CD4-positive, alpha-beta T cell (primary cell): ENCODE results near the gene UBA6. TPM values are rescaled to one million over a fixed set of nuclear protein-coding genes. Genes with fewer than 3 reads are reported as not detected.

Experiments used
- ATAC-seq: fragments of 200-7000 bp; cut with Tn5 transposase; one replicate; pipeline ENCODE4 v1.10.0; 2022; ENCODE audit warnings: mild to moderate bottlenecking; ENCODE audit not compliant: poor library complexity
- CTCF ChIA-PET: fragments of 350-600 bp; sonication (Branson Sonifier 250); formaldehyde crosslinking; loops from one replicate; lab custom pipeline; 2021; ENCODE audit warnings: antibody characterized with exemption, inconsistent platforms; lab: Charles Lee
- POLR2A ChIA-PET: fragments of 350-600 bp; sonication (Branson Sonifier 250); formaldehyde crosslinking; loops from one replicate; lab custom pipeline; 2021; ENCODE audit warnings: antibody characterized with exemption, inconsistent platforms; lab: Charles Lee
- DNase-seq, 14 experiments: peaks; one replicate each; pipeline ENCODE4 v3.0.0-alpha.2; 2013 to 2020; ENCODE audit warnings: mixed read lengths in 2 of 14
- H3K27ac ChIP-seq, 2 donors: one replicate each; pipeline versions ENCODE4 v1.5.1 to v1.7.0; 2013; ENCODE audit warnings: low read length in 2 of 2, low read depth in 1 of 2, mild to moderate bottlenecking in 1 of 2
- H3K27me3 ChIP-seq, 2 experiments: 1 replicate in 1 of 2; 2 replicates in 1 of 2; pipeline versions ENCODE4 v1.6.1 to v1.7.0; 2013; ENCODE audit warnings: low read length in 2 of 2, control low read depth in 1 of 2, mild to moderate bottlenecking in 1 of 2, moderate library complexity in 1 of 2; ENCODE audit not compliant: insufficient read depth in 2 of 2, control insufficient read depth in 1 of 2
- H3K36me3 ChIP-seq: one replicate; pipeline ENCODE4 v1.6.1; 2013; ENCODE audit warnings: low read length, control low read depth; ENCODE audit not compliant: insufficient read depth
- H3K4me1 ChIP-seq: one replicate; pipeline ENCODE4 v1.6.1; 2013; ENCODE audit warnings: low read length, control low read depth; ENCODE audit not compliant: insufficient read depth
- H3K4me3 ChIP-seq: one replicate; pipeline ENCODE4 v1.5.1; 2013; ENCODE audit warnings: mild to moderate bottlenecking, low read length, moderate library complexity
- H3K9me3 ChIP-seq, 2 experiments: 1 replicate in 1 of 2; 2 replicates in 1 of 2; pipeline versions ENCODE4 v1.6.1 to v1.7.0; 2013; ENCODE audit warnings: low read length in 2 of 2, mild to moderate bottlenecking in 2 of 2, control low read depth in 1 of 2, moderate library complexity in 1 of 2; ENCODE audit not compliant: control insufficient read depth in 1 of 2, insufficient read depth in 1 of 2
- H3K27ac Mint-ChIP-seq: one replicate; pipeline ENCODE4 v1.8.0; 2020; ENCODE audit warnings: mixed read lengths
- H3K27me3 Mint-ChIP-seq: one replicate; pipeline ENCODE4 v1.8.0; 2021; ENCODE audit warnings: mixed read lengths
- H3K36me3 Mint-ChIP-seq: one replicate; pipeline ENCODE4 v1.8.0; 2021; ENCODE audit warnings: low read depth, mixed read lengths
- H3K4me1 Mint-ChIP-seq: one replicate; pipeline ENCODE4 v1.8.0; 2021; ENCODE audit warnings: low read depth, mixed read lengths
- H3K4me3 Mint-ChIP-seq: one replicate; pipeline ENCODE4 v1.8.0; 2020; ENCODE audit warnings: mild to moderate bottlenecking, mixed read lengths
- H3K9me3 Mint-ChIP-seq: one replicate; pipeline ENCODE4 v1.8.0; 2020; ENCODE audit warnings: mixed read lengths
- intact Hi-C, 2 experiments: fragments of 100-400 bp; cut with DNase I in 1 of 2; cut with micrococcal nuclease in 1 of 2; formaldehyde crosslinking; loops; one replicate each; pipeline versions ENCODE4 v1.15.1 to v1.9.0; 2023 to 2025; cut with DNase I, micrococcal nuclease
- total RNA-seq, 174 experiments: library from RNA in 2 of 174; stranded (reverse) in 2 of 174; gene quantifications; one replicate each; pipeline ENCODE4 v1.2.3 and lab custom pipeline; 2021 to 2026
- TF ChIP-seq, protein P1 (sequence below): fragments of 200-600 bp; IDR thresholded peaks from one replicate; pipeline ENCODE4 v1.8.0; 2022; ENCODE audit warnings: antibody characterized with exemption, mild to moderate bottlenecking

The UBA6 gene
- total RNA-seq, 2 experiments from 2014 or later: 33.4 to 45.5 TPM

DNA sequence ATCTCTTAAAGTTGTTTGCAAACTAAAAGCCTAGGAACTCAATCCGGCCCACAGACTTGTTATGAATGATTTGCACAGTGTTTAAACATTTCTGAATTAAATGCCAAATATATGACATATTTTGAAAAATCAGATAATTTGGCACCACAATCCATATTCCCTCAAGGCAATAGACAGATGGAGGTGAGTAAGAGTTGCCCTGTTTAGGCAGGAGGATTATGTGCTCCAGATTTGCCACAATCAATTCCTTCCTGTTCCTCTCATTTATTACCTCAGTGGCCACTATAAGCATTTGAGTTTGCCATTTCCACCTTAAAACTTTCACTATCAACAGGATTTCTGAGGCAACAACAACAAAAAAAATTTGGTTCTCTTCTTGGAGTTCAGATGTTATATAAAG is 18.7 kb downstream of the UBA6 start:
- Histone ChIP-seq H3K4me1 (no peaks in the 10 kb centered on the region), H3K36me3 (peaks cover 25% of the 10 kb centered on the region), H3K27me3 (no peaks in the 10 kb centered on the region), H3K27ac (no peak overlapping the region), H3K9me3 (no peaks in the 10 kb centered on the region), H3K4me3 (no peak overlapping the region)
- H3K9me3 Mint-ChIP-seq: no peaks in the 10 kb centered on the region
- ATAC-seq: no peak
- DNase-seq: no peak
- H3K27me3 Mint-ChIP-seq: no peaks in the 10 kb centered on the region
- no peak overlapping the region for H3K27ac Mint-ChIP-seq
- H3K4me3 Mint-ChIP-seq: no peak overlapping the region
- peaks cover 24% of the 10 kb centered on the region for H3K4me1 Mint-ChIP-seq
- H3K36me3 Mint-ChIP-seq: peaks cover 75% of the 10 kb centered on the region
- ChIA-PET CTCF (no interaction called here), POLR2A (no interaction called here)
- intact Hi-C loops: no loop called here
- TF ChIP-seq, protein P1, sequence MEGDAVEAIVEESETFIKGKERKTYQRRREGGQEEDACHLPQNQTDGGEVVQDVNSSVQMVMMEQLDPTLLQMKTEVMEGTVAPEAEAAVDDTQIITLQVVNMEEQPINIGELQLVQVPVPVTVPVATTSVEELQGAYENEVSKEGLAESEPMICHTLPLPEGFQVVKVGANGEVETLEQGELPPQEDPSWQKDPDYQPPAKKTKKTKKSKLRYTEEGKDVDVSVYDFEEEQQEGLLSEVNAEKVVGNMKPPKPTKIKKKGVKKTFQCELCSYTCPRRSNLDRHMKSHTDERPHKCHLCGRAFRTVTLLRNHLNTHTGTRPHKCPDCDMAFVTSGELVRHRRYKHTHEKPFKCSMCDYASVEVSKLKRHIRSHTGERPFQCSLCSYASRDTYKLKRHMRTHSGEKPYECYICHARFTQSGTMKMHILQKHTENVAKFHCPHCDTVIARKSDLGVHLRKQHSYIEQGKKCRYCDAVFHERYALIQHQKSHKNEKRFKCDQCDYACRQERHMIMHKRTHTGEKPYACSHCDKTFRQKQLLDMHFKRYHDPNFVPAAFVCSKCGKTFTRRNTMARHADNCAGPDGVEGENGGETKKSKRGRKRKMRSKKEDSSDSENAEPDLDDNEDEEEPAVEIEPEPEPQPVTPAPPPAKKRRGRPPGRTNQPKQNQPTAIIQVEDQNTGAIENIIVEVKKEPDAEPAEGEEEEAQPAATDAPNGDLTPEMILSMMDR: no peak

DNA sequence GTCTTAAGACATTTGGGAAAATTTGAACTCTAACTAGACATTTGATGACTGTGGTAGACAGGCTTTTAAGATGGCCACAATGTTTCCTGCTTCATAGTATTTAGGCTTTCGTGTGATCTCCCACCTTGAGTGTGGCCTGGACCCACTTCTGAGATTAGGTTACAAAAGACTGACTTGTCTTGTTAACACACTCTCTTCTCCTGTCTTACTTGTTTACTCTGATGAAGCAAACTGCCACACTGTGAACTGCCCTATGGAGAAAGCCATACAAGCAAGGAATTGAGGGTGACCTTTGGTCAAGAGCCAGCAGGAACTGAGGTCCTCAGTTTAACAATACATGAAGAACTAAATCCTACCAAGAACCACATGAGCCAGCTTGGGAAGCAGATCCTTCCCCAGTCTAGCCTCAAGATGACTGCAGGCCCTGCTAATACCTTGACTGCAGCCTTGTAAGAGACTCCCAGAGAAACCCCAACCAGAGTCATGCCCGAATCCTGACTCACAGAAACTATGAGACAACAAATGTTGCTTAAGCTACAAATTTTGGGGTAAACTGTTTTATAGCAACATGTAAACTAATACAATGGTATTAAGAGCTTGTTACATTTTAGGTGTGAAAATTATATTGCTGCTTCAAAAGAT is 20.3 kb downstream of the UBA6 start:
- CTCF ChIA-PET: no interaction called here

DNA sequence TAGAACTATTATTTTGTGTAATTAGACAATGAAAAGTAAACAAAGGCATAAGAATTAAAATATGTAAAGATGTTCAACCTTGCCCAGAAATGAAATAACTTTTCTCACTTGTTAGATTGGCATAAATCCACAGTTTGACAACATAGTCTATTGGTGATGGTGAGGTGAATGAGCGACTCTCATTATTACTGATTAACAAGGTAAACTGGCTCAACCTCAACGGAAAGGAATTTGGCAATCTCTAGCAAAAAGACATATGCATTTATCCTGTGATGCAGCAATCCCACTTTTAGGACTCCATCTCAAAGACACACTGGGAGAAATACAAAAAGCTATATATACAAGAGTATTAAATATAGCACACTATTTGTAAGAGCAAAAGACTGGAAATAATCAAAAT is 22.3 kb downstream of the UBA6 start:
- Mint-ChIP-seq H3K4me3 (no peak overlapping the region), H3K9me3 (no peaks in the 10 kb centered on the region), H3K27ac (no peak overlapping the region), H3K36me3 (peaks cover 85% of the 10 kb centered on the region), H3K27me3 (no peaks in the 10 kb centered on the region), H3K4me1 (peaks cover 8% of the 10 kb centered on the region)
- intact Hi-C loops: no loop called here
- Histone ChIP-seq H3K27me3 (no peaks in the 10 kb centered on the region), H3K4me1 (no peaks in the 10 kb centered on the region), H3K27ac (no peak overlapping the region), H3K9me3 (no peaks in the 10 kb centered on the region), H3K4me3 (no peak overlapping the region), H3K36me3 (peaks cover 50% of the 10 kb centered on the region)
- TF ChIP-seq, protein P1: no peak
- ChIA-PET CTCF (no interaction called here), POLR2A (no interaction called here)
- ATAC-seq (no peak), DNase-seq (no peak)

More for the DNA sequence above, 20.3 kb downstream of the UBA6 start:
- peaks cover 80% of the 10 kb centered on the region for H3K36me3 Mint-ChIP-seq
- H3K27ac Mint-ChIP-seq: no peak overlapping the region
- Histone ChIP-seq H3K9me3 (no peaks in the 10 kb centered on the region), H3K27me3 (no peaks in the 10 kb centered on the region), H3K27ac (no peak overlapping the region), H3K4me1 (no peaks in the 10 kb centered on the region), H3K36me3 (peaks cover 38% of the 10 kb centered on the region), H3K4me3 (no peak overlapping the region)
- no peak for ATAC-seq
- TF ChIP-seq, protein P1: no peak
- no peaks in the 10 kb centered on the region for H3K27me3 Mint-ChIP-seq
- no peaks in the 10 kb centered on the region for H3K9me3 Mint-ChIP-seq
- intact Hi-C loops: no loop called here
- peaks cover 15% of the 10 kb centered on the region for H3K4me1 Mint-ChIP-seq
- DNase-seq: no peak
- POLR2A ChIA-PET: interaction anchor here (0.5 to 1.5 kb wide), 2 partner anchors 10 to 92 kb away, joined by 3 read pairs; no protein-coding TSS in a partner anchor
- H3K4me3 Mint-ChIP-seq: no peak overlapping the region
